Endodermal cell (in vitro differentiated cells): Measurements from ENCODE around the gene UTS2B. TPM values are rescaled to one million over a fixed set of nuclear protein-coding genes. Genes with fewer than 3 reads are reported as not detected.

Experiments used
- DNase-seq: peaks from one replicate; pipeline ENCODE4 v3.0.0-alpha.2; 2017
- H3K27ac ChIP-seq: 2 replicates; pipeline ENCODE4 v1.5.1; 2013; ENCODE audit warnings: mild to moderate bottlenecking, low read depth, low read length, moderate library complexity
- H3K27me3 ChIP-seq: 2 replicates; pipeline ENCODE4 v1.6.1; 2013; ENCODE audit warnings: mild to moderate bottlenecking, low read length, moderate library complexity; ENCODE audit not compliant: insufficient read depth, control insufficient read depth, poor library complexity, severe bottlenecking
- H3K36me3 ChIP-seq: 2 replicates; pipeline ENCODE4 v1.7.0; 2013; ENCODE audit warnings: mild to moderate bottlenecking, low read length, moderate library complexity; ENCODE audit not compliant: control insufficient read depth, insufficient read depth
- H3K4me1 ChIP-seq: one replicate; pipeline ENCODE4 v1.7.0; 2013; ENCODE audit warnings: low read length; ENCODE audit not compliant: control insufficient read depth, insufficient read depth
- H3K4me3 ChIP-seq: 2 replicates; pipeline ENCODE4 v1.5.1; 2013; ENCODE audit warnings: mild to moderate bottlenecking, low read length, moderate library complexity
- H3K9ac ChIP-seq: 2 replicates; pipeline ENCODE4 v1.6.1; 2013; ENCODE audit warnings: mild to moderate bottlenecking, low read length, moderate library complexity; ENCODE audit not compliant: poor library complexity, severe bottlenecking; ENCODE audit errors: extremely low read depth
- H3K9me3 ChIP-seq: 2 replicates; pipeline ENCODE4 v1.6.1; 2013; ENCODE audit warnings: mild to moderate bottlenecking, low read length, moderate library complexity; ENCODE audit not compliant: control insufficient read depth
- H3K27ac Mint-ChIP-seq: 2 replicates; pipeline ENCODE4 v1.8.0; 2020; ENCODE audit warnings: mixed read lengths
- H3K27me3 Mint-ChIP-seq: 2 replicates; pipeline ENCODE4 v1.8.0; 2021; ENCODE audit warnings: mild to moderate bottlenecking, mixed read lengths; ENCODE audit not compliant: insufficient read depth
- H3K36me3 Mint-ChIP-seq: 2 replicates; pipeline ENCODE4 v1.8.0; 2020; ENCODE audit warnings: low read depth, mixed read lengths
- H3K4me1 Mint-ChIP-seq: 2 replicates; pipeline ENCODE4 v1.8.0; 2020; ENCODE audit warnings: mixed read lengths
- H3K4me3 Mint-ChIP-seq: 2 replicates; pipeline ENCODE4 v1.8.0; 2020; ENCODE audit warnings: mild to moderate bottlenecking, moderate library complexity, mixed read lengths
- H3K9me3 Mint-ChIP-seq: 2 replicates; pipeline ENCODE4 v1.8.0; 2020; ENCODE audit warnings: mild to moderate bottlenecking, mixed read lengths
- CTCF ChIP-seq: fragments of 200-600 bp; sonication (generic); conservative IDR thresholded peaks from 2 replicates; pipeline ENCODE4 v1.5.0; 2021; ENCODE audit warnings: antibody characterized with exemption, mild to moderate bottlenecking
- WGBS, 2 experiments: methylation state at CpG; one replicate each; pipeline versions ENCODE4 v1.1.5 to v1.1.7; 2013; ENCODE audit warnings: missing lambda C conversion rate in 2 of 2, mixed read lengths in 1 of 2; ENCODE audit not compliant: insufficient coverage in 1 of 2, insufficient read length in 1 of 2; 5-methylcytosine and 5-hydroxymethylcytosine counted together
- total RNA-seq, 2 donors: library from RNA; stranded (reverse); fragmentation: NEBNext Ultra II Directional in 1 of 2; extraction: Animal tissue kit (Norgen Biotek cat#: 25700) in 1 of 2; gene quantifications; 2 replicates in 1 of 2; 3 replicates in 1 of 2; pipeline ENCODE4 v1.2.1, GENCODE V29; 2021

The UTS2B gene
- total RNA-seq, 2 donors from 2014 or later: 0.90 TPM; not detected in 1

GRCh38 chr3:191292243-191293015, 37.9 kb downstream of the UTS2B start:
- Histone ChIP-seq H3K4me3 (no peak overlapping the region), H3K36me3 (no peaks in the 10 kb centered on the region), H3K27me3 (no peaks in the 10 kb centered on the region), H3K9ac (no peak overlapping the region), H3K27ac (no peak overlapping the region), H3K9me3 (no peaks in the 10 kb centered on the region), H3K4me1 (no peaks in the 10 kb centered on the region)
- no peak for DNase-seq
- WGBS, 2 experiments: 98% methylated on average over 4 of the region's 5 CpGs; no CpG with 5 or more reads in 1 of the 2 experiments
- Mint-ChIP-seq H3K4me3 (no peak overlapping the region), H3K9me3 (no peaks in the 10 kb centered on the region), H3K27me3 (no peaks in the 10 kb centered on the region), H3K27ac (no peak overlapping the region), H3K36me3 (no peaks in the 10 kb centered on the region), H3K4me1 (peaks cover 2% of the 10 kb centered on the region)
- no peak for TF ChIP-seq CTCF

GRCh38 chr3:191290311-191291025, 39.9 kb downstream of the UTS2B start:
- Mint-ChIP-seq H3K4me1 (peaks cover 15% of the 10 kb centered on the region), H3K9me3 (no peaks in the 10 kb centered on the region), H3K27me3 (no peaks in the 10 kb centered on the region), H3K36me3 (no peaks in the 10 kb centered on the region), H3K27ac (no peak overlapping the region), H3K4me3 (no peak overlapping the region)
- H3K36me3 ChIP-seq: no peaks in the 10 kb centered on the region
- H3K27me3 ChIP-seq: no peaks in the 10 kb centered on the region
- no peak overlapping the region for H3K4me3 ChIP-seq
- DNase-seq: no peak
- TF ChIP-seq CTCF: no peak
- no peaks in the 10 kb centered on the region for H3K9me3 ChIP-seq
- H3K4me1 ChIP-seq: peaks cover 5% of the 10 kb centered on the region
- H3K9ac ChIP-seq: no peak overlapping the region
- H3K27ac ChIP-seq: no peak overlapping the region
- WGBS, 2 experiments: 91 to 100% methylated on average over 2 to 4 of the region's 4 CpGs

- peaks cover 9% of the 10 kb centered on the region for H3K9me3 ChIP-seq
- H3K27me3 ChIP-seq: no peaks in the 10 kb centered on the region
- H3K9ac ChIP-seq: no peak overlapping the region
- no peak overlapping the region for H3K27ac ChIP-seq
- no peaks in the 10 kb centered on the region for H3K36me3 ChIP-seq
- no peak overlapping the region for H3K4me3 ChIP-seq
- 100% methylated on average over 1 of the region's 2 CpGs; no CpG with 5 or more reads in 1 of the 2 experiments for WGBS, 2 experiments
- TF ChIP-seq CTCF: no peak
- no peak overlapping the region for H3K4me3 Mint-ChIP-seq
- H3K9me3 Mint-ChIP-seq: no peaks in the 10 kb centered on the region
- no peaks in the 10 kb centered on the region for H3K36me3 Mint-ChIP-seq
- DNase-seq: no peak
- H3K27me3 Mint-ChIP-seq: no peaks in the 10 kb centered on the region
- H3K4me1 Mint-ChIP-seq: peaks cover 15% of the 10 kb centered on the region
- peaks cover 5% of the 10 kb centered on the region for H3K4me1 ChIP-seq
- H3K27ac Mint-ChIP-seq: no peak overlapping the region
These were observed 46.9 kb downstream of the UTS2B start for GRCh38 chr3:191283400-191283799.
